SIG-M5 treated with dmso at 0.1 percent for 504 hours (cell line): ENCODE results near the gene TXLNG.

Experiments
- DNase-seq: peaks from one replicate; lab custom pipeline; 2025; ENCODE audit not compliant: unreplicated experiment; lab: John Stamatoyannopoulos, UW

The TXLNG gene

DNA sequence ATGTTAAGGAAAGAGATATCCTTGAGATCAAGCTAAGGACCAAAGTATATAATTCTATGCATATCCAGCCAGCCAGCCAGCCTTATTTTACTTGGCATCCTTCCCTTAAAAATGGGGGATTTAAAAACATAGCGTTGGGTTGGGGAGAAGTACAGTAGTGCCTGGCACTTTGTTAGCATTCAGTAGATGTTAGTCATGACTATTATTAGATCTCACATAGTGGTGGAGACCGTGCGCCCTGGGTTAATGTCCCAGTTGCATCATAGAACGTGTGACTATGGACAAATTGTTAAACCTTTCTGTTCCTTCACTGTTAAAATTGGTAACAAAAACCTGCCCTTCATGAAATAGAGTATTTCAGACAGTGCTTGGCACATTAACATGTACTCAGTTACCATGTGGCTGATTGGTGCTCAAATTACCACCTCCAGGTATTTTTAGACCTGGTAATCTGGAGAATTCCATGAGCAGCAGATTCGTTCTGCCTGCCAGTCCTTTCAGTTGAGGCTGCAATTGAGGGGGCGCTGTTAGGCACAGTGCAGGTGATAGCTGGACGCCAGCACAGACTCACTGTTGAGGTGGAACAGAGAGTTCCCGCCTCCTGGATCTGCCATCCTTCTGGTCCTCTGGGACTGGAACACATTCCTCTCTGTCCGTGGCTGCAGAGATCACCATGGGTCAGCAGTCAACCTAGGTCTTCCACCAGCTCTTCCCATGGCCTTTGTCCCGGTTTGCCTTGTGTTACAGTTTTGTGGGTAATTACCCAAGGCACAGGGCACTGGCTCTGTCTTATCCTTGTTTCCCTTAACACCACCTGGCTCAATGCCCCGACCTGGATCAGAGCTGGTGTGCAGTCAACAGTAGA, 52.2 kb downstream of the TXLNG start:
- DNase-seq: peak; percentile 12

DNA sequence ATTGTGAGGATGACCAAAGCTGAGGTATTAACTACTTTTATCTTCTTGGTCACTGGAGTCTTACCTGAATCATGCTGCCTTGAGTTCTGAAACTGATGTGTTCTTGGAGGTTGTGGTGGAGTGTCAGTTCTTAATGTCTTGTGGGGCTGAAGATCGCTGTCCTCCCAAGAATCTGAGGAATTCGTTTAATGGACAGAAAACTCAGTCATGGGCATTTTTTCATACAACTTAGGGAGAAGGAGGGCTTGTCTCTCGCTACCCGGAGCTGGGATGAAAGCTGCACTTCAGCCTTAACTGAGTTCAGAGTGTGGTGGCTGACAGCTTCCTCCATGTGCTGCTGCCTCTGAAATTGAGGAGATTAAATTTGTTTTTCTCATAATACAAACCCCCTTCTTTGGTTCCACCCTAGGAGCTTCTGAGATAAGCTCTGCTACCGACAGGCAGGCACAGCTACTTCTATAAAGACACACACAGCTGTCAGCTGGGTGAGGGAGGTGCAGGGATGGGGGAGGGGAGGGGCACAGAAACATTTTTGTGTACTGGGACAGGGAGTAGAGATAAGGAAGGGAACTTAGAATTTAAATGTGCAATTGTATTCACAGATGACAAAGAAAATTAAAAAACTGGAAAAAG, 53.1 kb downstream of the TXLNG start:
- no peak for DNase-seq

DNA sequence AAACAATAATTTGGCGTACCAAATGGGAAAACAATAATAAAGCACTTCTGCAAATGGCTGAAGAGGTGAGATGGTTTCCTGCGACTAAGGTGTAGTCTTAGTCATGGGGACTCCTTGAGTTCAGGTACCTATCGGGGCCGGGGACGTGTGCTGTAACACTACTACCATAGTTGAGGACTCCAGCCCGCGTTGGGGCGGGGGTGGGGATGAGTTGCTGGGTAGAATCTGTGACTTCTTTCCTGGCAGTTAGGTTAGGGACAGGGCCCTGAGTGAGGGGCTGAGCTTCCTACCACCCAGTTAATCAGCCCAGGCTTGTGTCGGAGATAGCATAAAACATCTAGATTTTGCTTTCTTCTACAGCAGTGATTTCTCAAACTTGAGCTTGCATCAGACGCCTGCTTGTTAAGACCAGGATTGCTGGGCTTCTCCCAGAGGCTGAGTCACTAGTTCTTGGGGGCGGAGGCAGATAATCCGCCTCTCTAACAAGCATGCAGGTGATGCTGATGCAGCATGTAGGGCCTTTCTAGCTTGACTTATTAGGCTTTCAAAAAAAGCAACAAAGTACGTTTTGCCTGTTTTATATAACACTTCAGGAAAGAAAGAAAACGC, 53.7 kb downstream of the TXLNG start:
- no peak for DNase-seq

DNA sequence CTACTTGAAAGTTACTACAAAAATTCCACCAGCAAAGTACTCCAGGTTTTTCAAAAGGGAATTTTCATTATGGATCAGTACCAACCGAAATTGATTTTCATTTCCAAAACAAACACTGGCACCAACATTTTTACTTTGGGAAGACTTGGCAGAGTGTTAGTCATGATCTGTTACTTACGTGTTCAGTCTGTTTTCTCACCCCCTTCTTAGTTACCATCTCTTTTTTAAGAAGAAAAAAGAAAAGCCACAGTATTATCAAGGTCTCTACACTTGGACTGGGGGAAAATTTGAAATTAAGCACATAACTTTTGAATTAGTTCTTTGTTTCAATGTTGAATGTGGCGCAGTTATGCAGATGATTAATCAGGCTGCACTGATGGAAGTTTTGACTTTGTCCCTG, 56.4 kb downstream of the TXLNG start:
- DNase-seq: no peak

DNA sequence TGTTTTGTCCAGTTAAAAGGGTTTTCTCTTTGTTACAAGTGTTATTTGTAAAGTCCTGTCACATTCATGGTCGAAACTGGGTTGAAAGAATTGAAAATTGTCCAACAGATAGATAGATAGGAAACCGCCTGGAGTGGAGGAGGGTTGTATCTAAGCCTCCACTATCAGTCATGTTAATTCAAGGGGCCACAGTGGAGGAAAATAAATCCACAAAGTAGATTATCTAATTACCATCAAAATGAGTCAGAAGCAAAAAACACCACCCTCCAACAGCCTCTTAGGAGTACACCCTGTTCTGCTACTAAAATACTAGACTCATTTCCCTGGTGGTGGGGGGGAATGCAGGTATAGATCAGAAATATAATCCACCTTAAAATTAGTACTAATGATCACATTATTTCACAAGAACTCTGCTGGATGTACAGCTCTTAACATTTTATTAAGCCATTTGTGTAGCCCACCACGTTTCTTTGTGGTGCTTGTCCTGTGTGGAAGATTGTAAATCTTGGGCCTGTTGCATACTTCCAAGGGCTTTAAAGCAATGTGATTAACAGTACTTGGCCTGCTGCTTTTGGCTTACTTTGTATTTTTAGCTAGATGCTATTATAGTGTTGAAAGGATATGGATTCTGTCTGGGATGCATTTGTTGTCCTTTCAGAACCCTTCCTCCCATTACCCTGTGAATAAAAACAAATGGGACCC, 57.1 kb downstream of the TXLNG start:
- no peak for DNase-seq

DNA sequence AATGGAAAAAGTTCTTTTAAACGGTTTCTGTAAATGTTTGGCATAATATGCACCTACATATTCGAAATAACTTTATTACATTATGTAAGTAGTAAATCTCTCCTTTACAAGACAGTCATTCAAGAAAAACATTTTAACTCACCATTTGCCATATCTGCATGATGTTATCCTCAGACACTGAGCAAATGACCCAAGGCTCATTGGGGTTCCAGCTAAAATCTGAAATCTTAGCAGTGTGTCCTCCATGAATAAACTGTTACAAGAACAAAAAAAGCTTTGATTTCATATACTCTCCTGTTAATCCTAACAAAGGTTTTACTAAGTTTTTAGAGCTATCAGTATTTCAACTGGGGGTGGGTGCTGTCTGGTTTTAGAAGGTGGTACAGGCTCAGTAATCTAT, 59.4 kb downstream of the TXLNG start:
- DNase-seq: no peak

DNA sequence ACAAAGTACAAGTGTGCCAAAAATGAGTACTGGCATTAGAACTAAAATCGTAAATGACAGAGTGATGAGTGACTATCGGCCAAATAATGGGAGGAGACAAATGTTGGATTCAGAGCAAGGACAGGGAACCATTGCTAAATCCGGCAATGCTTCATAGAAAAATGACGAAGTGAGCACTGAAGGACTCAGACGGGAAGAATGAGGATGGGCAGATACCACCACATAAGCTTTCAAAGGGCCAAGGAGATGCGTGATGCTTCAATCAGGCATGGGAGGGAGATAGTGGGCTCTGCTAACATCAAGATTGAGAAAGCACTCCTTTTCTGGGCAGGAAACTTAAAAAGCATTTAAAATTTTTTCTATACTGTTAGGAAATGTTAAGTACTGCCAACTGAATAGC, 62.3 kb downstream of the TXLNG start:
- DNase-seq: no peak

DNA sequence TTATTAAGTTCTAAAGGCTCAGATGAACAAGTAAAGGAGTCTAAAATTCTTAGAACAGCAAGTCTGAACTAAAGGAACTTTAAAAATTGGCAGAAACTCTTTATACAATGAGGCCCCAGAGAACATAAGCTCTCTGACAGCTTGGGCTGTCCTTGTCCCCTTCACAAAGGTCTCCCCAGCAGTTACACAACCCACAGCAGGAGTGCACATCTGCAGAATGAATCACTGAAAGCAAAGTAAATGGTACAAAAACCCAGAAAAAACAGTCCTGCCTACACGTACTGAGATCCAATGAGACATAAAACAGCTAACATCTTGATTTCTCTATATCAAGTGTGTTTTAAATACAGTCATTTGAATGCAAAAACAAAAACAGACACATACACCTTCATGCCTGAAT, 65.2 kb downstream of the TXLNG start:
- DNase-seq: no peak

DNA sequence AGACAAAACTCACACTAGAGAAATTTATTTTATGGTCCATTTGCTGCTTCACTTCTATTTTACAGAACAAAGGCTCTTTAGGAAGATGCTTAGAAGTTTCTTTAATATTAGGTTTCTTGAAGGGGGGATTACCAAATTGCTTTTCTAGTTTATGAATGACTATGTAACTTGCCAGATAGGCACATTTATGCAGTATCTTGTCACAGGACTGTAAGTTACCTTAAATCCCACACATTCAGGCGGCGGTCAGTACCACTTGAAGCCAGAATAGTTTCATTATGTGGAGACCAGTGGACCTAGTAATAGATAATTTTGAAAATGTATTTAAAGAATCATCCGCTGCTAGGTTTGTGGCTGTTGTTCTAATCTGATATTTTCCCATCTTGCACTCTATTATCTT, 65.6 kb downstream of the TXLNG start:
- no peak for DNase-seq

DNA sequence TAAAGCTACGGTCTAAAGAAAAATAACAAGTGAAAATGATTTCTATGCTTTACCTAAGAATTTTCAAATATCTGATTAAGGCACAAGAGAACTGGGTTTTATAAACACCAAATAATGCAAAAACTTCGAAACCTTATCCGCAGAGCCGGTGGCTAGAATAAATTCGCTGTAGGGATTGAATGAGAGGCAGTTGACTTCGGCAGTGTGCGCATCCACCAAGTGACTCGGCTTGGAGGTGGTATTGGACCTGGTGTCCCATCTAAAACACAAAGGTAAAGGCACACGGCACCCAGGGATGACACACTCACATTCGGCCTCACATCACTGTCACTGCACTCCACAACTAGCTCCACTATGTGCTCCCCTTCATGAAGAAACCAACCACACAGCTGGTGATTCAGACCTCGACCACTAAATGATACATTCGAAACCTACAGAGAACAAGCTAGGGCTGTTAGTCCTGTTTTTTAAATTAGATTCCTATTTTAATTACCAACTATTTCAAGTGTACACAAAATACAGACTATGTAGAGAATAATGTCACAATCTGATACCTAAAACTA, 66.4 kb downstream of the TXLNG start:
- no peak for DNase-seq

DNA sequence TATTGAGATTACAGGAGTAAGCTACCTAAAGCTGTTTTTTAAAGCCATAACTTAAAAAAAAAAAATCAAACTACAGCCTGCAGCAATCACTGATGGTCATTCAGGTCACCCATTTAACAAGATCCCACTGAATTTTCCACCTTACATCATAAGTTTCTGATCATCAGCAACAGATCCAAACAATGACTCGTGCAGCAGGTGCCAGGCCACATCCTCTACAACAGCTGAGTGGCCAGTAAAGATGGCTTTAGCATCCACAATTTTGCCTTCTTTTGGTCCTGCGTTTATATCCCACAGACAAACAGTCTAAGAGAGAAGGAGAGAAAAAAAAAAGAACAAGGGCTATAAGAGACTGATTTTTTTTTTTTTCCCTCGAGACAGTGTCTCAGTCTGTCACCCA, 67.3 kb downstream of the TXLNG start:
- no peak for DNase-seq

DNA sequence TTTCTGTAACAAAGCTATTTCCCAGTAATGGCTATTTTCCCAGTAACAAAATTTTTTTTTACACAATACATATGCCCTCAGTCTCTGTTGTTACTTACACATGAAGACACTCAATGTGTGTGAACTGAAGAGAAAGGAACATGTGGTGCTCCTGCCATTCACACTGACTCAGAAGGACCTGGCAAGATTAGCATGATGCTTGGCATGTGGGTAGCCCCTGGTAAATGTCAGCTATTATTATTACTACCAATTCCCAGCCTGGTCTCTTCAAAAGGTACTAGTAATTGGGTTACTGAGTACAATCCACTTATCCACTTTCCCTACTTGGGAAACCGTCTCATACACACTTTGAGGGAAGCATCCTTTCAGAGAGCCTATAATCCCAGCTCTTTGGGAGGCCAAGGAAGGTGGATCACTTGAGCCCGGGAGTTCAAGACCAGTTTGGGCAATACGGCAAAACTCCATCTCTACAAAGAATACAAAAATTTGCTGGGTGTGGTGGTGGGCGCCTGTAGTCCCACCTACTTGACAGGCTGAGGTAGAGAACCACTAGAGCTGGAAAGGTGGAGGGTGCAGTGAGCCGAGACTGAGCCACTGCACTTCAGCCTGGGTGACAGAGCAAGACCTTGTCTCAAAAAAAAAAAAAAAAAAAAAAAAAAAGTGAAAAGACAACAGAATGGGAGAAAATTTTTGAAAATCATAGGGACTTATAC, 69.3 kb downstream of the TXLNG start:
- DNase-seq: no peak

DNA sequence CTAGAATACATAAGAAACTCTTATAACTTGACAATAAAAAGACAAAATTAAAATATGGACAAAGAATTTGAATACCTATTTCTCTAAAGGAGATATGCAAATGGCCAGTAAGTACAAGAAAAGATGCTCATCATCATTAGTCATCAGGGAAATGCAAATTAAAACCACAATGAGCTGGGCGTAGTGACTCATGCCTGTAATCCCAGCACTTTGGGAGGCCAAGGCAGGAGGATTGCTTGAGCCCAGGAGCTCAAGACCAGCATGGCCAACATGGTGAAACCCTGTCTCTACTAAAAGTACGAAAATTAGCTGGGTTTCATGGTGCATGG, 69.8 kb downstream of the TXLNG start:
- peak; percentile 36 for DNase-seq

DNA sequence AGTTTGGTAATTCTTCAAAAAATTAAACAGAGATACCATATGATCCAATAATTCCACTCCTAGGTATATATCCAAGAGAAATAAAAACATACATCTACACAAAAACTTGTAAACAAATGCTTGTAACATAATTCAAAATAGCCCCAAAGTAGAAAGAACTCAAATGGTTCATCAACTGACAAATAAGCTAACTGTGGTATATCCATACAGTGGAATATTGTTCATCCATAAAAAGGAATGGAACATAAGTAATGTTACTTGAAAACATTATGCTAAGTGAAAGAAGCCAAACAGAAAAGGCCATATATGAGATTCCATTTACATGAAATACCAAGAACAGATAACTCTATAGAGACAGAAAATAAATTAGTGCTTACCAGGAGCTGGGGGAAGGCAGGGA, 70.5 kb downstream of the TXLNG start:
- no peak for DNase-seq

DNA sequence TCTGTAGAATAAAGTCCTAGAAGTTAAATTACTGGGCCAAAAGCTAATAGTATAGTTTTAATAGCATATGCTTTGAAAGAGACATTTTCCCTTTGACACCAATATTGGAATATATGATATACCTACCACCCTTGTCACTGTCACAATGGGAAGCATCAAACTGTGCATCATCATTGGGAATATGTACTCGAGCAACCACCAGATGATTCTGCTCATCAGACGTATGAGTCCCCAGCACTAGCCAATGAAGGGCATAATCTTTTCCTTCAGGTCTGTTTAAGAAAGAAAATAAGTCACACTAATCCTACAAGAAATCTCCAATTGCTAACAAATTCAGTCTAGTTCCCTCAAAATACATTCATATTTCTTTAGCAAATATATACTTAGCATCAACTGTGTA, 76.6 kb downstream of the TXLNG start:
- DNase-seq: no peak

DNA sequence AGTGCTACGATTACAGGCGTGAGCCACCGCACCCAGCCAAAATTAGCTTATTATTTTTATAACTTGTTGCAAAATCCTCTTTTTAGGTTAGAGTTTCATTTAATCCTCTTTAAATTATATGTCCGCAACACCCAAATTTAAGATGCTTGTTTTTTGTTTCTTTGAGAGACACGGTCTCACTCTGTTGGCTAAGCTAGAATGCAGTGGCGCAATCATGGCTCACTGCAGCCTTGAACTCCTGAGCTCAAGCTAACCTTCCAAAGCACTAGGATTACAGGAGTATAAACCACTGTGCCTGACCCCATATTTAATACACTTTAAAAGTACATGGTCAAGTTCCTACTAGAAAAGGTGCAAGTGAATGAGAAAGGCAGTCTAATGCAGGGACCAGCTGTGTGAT, 81.7 kb downstream of the TXLNG start:
- no peak for DNase-seq

DNA sequence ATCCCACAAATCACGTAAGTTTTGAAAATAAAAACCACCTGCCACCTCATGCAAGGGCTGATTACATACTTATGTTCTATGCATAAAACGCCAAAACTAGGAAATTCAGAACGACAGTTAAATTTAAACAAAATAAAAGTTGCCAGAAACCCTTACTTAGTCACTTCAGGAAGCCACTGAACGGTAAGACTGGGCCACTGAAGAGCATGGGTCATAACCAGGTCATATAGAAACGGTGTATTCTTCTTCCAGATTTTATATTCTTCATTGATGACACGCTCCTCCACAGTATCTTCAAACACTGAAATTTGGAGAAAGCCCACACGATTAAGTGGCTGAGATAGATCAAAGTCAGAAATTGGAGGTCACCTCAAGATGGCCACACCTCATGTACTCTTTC, 82.7 kb downstream of the TXLNG start:
- no peak for DNase-seq

DNA sequence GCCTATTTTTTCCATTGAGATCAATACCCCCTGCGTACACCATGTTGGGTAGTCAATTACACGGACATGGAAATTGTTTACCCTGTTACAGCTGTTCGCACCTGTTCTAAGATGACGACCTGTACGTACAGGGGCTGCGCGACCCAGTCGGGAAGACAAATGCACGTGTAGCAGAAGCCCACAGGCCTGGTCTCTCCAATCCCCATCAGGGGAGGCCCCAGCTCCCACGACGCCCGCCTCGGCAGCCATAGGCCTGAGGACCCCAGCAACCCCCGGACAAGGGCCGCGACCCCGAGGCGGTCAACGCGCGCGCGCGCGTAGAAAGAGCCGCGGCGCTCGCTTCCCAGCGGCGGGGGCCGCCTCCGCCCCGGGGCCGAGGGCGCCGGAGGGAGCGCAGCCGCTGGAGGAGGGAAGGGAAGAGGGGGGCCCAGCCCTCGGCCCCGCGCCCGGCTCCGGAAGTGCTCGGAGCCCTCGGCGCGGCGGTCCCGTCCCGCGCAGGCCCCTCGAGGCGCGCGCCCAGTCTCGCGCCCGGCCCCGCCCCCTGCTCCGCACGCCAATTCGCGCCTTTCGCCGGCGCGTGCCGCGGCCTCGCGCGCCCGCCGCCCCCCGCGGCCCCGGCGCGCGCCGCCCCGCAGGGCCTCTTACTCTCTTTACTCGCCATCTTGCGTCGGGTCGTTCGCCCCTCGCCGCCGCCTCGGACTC, 83.3 kb downstream of the TXLNG start:
- DNase-seq: peak; percentile 33

DNA sequence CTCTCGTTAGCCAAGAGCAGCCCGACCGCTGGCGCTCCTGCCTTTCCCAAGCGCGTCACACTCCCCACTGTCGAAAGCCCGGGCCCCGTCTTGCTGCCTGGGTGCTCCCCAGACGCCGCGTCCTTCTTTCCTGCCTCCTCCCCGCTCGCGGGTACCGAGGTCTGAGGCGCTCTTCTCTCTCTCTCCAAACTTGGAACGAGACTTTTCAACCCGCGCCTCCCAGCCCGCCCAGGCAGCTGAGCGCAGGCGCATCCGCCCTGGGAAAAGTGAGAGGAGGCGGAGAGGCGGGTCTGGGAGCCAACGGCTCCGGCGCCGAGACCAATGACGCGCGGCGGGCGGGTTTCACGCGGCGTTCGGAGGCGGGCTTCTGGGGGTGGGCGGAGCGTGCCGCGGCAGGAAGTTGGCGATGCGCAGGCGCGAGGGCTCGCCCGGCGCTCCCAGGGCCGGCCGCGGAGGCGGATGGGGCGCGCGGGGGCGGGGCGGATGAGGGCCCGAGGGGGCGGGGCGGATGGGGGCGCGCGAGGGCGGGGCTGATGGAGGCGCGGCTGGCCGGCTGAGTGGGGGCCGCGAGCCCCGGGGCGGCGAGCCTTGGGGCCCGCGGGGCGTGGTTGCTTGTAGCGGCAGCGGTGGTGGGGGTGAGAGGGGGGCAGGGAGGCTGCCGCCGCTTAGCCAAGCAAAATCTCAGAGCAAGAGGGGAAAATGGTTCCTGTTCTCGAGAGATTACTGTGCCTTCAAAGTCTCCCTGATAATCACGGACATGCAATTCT, 84.0 kb downstream of the TXLNG start, which contains the start of gene RBBP7:
RBBP7 (minus strand) TSS at position 268 of the 767 bp plus-strand sequence. CDS start 309 bp downstream, outside the sequence.
- DNase-seq: peak; percentile 85
